Retinal pigment epithelial cell (primary cell): Measurements from ENCODE around the gene NECTIN4.
A peak's percentile ranks its signal among the peaks of the same experiment; 100 is the strongest.

Experiments
- DNase-seq: peaks from one replicate; pipeline ENCODE4 v3.0.0-alpha.2; 2010; ENCODE audit warnings: low read depth
- H3K4me3 ChIP-seq: 2 replicates; pipeline ENCODE4 v1.5.1; 2011; ENCODE audit warnings: mild to moderate bottlenecking, low read length, control low read depth, moderate library complexity
- TF ChIP-seq, protein P1 (sequence below): conservative IDR thresholded peaks from 2 replicates; pipeline ENCODE4 v1.5.1; 2011; ENCODE audit warnings: low read depth, low read length, control low read depth, inconsistent platforms

NECTIN4 gene

DNA sequence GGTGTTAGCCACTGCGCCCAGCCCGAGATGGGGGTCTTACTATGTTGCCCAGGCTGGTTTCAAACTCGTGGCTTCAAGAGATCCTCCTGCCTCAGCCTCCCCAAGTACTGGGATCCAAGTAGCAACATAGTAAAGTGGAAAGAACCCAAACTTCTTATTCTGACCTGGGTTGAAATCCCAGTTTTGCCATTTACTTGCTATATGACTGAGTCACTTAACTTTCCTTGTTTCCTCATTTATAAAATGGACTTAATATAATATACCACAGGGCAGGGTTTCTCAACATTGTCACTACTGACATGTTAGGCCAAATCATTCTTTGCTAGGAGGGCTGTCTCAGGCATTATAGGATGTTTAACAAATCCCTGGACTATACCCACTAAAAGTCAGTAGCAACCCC, 21.8 kb upstream of the NECTIN4 start:
- TF ChIP-seq, protein P1, sequence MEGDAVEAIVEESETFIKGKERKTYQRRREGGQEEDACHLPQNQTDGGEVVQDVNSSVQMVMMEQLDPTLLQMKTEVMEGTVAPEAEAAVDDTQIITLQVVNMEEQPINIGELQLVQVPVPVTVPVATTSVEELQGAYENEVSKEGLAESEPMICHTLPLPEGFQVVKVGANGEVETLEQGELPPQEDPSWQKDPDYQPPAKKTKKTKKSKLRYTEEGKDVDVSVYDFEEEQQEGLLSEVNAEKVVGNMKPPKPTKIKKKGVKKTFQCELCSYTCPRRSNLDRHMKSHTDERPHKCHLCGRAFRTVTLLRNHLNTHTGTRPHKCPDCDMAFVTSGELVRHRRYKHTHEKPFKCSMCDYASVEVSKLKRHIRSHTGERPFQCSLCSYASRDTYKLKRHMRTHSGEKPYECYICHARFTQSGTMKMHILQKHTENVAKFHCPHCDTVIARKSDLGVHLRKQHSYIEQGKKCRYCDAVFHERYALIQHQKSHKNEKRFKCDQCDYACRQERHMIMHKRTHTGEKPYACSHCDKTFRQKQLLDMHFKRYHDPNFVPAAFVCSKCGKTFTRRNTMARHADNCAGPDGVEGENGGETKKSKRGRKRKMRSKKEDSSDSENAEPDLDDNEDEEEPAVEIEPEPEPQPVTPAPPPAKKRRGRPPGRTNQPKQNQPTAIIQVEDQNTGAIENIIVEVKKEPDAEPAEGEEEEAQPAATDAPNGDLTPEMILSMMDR, result no peak
- DNase-seq, result no peak
- no peak overlapping the region for H3K4me3 ChIP-seq

DNA sequence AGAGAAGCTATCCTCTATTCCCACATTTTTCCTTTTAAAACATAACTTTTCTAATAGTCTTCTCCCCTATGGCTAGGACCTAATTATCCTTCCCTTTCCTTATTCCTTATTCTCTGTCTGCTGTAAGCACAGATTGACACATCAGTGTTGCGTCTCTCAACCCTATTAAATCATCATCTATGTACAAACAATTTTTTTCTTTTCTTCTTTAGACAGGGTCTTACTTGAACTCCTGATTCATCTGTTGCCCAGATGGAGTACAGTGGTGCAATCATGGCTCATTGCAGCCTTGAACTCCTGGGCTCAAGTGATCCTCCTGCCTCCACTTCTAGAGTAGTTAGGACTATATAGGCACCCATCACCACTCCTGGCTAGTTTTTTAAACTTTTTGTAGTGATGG, 17.1 kb upstream of the NECTIN4 start:
- TF ChIP-seq, protein P1, result no peak
- H3K4me3 ChIP-seq, result no peak overlapping the region

DNA sequence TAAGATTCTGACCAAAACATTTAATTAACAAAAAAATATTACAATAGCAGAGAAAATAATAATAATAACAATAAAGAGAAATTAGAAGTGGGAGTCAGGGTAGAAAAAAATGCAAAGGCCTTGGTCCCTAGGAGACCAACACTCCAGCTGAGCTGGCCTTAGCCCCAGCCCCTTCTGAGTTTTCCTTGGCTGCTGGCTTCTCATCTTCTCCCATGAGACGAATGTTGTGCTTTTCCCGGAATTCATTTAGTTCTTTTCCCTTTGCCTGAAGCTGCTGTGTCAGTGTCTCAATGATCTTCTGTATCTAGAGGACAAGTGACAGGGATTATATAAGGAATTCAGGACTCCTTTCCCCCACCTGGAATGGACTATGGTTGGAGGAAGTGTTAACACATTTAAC, 11.2 kb upstream of the NECTIN4 start:
- TF ChIP-seq, protein P1, result no peak
- no peak overlapping the region for H3K4me3 ChIP-seq
- no peak for DNase-seq

More for the DNA sequence above, 17.1 kb upstream of the NECTIN4 start:
- no peak for DNase-seq

- no peak for DNase-seq
- TF ChIP-seq, protein P1, result no peak
- H3K4me3 ChIP-seq, result peak overlapping the region; percentile 67
Observed at GRCh38 chr1:161099090-161099802, 9.9 kb upstream of the NECTIN4 start.

DNA sequence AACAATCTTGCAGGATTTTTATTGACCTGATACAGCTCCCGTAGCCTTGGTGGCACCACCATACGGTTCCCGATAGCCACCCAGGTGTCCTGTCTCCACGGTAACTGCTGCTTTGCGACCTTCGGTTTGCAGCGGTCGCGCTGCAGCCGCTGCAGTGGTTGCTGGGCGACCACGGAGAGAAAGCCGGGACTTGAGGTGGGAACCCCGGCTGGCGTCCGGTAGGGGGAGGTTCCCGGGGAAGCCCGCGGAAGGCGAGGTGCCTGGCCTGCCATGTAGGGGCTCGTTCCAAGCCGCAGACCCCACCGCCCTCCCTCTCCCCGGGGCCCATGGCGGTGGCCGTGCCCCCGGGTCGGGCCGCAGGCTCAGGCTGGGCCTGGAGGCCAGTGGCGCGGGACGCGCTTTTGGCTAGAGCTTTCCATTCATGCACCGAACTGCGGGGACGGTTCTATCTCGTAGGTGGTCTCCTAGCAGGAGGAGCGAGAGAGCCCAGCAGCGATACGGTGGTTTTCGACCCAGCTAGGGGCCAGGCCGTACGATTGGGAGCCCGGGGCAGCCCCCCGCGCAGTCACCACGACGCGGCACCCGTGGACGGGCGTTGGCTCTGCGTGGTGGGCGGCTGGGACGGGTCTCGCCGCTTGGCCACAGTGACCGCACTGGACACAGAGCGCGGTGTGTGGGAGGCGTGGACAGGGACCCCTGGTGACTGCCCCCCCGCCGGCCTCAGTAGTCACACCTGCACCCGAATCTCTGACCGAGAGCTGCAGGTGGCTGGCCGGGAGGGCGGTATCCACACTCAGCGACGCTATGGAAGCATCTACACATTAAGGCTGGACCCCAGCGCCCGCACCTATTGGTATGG, 9.1 kb upstream of the NECTIN4 start, which contains the start of gene KLHDC9:
Gene KLHDC9, plus strand, starts transcription at position 152 of the 859 bp plus-strand sequence. Its CDS starts 175 bp downstream, at position 327.
- peak within 1 kb of the TSS; percentile 67 for H3K4me3 ChIP-seq
- TF ChIP-seq, protein P1, result peak; percentile 28
- DNase-seq, result peak; percentile 55

- TF ChIP-seq, protein P1, result no peak
- no peak for DNase-seq
- no peak overlapping the region for H3K4me3 ChIP-seq
Observed at GRCh38 chr1:161096530-161096929, 7.2 kb upstream of the NECTIN4 start.
